Stimulated activated CD8-positive, alpha-beta memory T cell treated with anti-CD3 and anti-CD28 coated beads, Interleukin-7, amount 100 ng/mL, for 4 hours (primary cell): ENCODE results near the gene DSCAML1.

ENCODE experiments used
- DNase-seq, 2 donors: peaks; one replicate each; pipeline ENCODE4 v3.0.0-alpha.2; 2020; ENCODE audit warnings: low read depth in 2 of 2

The DSCAML1 gene

DNA sequence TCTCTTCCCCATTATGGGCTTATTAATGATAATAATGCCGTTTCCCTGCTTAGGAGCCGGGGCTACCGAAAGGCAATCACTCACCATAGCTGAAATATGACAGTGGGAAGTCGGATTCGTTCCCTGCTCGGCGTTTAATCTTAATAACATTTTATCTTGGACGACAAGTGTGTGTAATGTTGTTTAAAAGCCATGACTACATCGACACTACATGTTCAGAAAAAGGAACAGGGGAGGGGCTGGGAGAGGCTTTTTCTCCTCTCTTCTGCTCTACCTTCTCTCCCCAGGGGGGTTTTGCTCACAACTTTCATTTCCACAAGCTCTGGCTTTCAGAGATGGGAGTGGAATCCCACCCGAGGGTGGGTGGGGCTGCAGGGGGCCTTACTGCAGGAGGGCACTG is 105.5 kb downstream of the DSCAML1 start:
- no peak for DNase-seq

DNA sequence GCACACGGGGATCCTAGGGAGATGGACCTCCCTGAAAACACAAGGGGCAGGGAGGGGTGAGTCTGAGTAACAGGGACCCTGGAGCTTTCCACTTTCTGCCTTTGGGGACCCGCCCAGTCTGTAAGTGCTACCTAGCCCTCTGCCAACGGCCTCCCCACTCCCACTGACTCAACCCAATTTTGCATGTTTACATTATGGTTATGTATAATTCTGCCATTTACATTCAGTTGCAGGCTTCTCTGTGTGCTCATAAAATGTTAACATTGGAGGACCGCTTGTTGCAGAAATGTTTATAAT is 105.8 kb downstream of the DSCAML1 start:
- DNase-seq = no peak

- no peak for DNase-seq
Measured at GRCh38 chr11:117690484-117691217, 106.4 kb downstream of the DSCAML1 start.

DNA sequence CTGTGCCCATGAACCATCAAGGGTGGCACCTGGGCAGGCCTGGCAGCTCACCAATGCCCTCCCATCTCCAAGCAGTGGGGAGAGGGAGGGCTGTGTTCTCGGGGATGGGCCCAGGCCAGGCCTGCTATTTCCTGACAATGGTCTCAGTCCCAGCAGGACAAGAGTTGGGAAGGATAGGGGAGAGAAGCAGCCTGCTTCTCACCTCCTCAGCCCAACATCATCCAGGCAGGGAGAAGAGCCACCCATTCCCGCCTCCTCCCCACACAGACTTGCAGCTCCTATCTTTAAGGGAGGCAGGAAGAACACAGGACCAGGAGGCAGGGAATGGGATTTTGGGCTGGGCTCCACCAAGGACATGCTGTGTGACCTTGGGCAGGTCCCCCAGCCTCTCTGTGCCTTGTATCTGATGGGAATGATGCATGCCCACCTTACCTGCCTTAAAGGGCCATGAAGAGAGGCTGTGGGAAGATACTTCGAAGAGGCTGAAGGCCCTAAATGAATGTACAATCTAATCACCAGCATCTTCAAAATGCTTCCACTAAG is 108.7 kb downstream of the DSCAML1 start:
- DNase-seq = no peak

GRCh38 chr11:117687776-117688175 is 109.2 kb downstream of the DSCAML1 start:
- DNase-seq = no peak

GRCh38 chr11:117686711-117687110 is 110.3 kb downstream of the DSCAML1 start:
- DNase-seq = no peak

- DNase-seq = no peak
Measured at GRCh38 chr11:117685566-117685965, 111.5 kb downstream of the DSCAML1 start.

DNA sequence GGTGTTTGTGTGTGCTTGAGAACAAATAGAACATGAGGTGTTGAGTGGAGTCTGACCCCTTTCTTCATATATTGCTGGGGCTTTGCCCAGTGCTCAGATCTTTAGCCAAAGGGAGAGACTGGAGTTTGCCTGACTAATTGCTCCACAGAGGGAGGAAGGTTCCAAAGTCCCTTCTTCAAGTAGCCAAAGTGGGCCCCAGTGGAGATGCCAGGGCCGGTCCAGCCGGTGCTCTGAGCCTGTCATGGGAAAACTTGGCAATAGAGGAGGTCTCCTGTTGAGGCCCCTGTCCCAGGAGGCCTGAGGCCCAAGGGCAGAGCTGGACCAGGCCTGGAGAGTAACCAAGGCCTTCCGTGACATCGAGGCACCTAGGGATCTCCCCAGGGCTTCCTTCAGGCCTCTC is 112.3 kb downstream of the DSCAML1 start:
- no peak for DNase-seq

DNA sequence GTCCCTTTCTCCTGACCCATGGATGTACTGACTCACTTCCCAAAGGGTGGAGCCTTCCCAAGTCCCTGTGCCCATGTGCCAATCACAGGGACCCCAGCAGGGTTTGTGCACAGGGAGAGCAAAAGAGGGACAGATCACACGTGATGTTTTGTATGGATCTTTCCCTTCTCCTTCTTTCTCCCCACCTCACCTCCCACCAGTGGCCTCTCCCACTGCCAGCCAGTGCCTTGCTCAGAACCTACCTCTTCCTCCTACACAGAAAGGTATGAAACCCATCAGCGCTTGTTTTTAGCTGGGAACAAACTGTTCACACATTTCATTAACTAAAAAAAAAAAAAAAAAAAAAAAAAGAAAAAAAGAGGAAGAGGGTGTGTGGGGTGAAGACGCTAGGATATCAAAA is 112.9 kb downstream of the DSCAML1 start:
- no peak for DNase-seq

DNA sequence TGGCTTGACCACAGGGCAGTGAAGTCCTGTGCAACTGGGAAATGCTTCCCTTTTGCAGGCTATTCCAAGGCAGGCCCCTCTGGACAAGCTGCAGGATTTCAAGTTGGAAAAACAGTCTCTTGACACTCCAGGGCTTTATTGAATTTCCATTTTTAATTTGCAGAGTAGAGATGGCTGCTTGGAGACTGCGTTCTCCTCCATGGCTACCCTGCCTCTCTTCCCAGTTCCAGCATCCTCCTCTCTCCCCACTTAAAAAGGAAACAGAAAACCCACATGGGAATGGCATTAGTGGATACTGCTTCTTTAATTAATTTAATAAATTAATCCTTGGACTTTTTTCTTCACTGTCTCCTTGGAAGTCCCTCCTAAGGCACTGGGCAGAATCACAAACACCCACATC is 115.6 kb downstream of the DSCAML1 start:
- no peak for DNase-seq

- no peak for DNase-seq
Measured at GRCh38 chr11:117679461-117679860, 117.6 kb downstream of the DSCAML1 start.

GRCh38 chr11:117678658-117679406 is 118.2 kb downstream of the DSCAML1 start:
- no peak for DNase-seq

- no peak for DNase-seq
Measured at GRCh38 chr11:117677729-117678310, 119.2 kb downstream of the DSCAML1 start.

DNA sequence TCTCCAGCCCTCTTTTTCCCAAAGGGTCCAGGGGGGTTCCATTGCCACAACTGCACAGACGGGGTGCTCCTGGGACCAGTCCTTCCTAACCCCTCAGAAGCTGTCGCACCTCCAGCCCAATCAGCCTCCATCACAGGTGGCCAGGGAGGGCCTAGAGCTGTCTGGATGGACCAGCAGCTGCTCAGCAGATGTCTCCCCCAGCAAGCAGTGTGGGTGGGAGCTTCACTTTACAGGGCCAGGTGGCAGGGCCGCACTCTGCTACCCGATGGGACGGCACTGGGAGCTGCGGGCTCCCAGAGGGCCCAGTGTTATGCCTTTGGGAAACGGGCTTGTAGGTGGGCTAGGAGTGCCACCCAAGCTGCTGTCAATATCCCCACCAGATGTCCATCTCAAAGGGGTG is 120.5 kb downstream of the DSCAML1 start:
- no peak for DNase-seq

DNA sequence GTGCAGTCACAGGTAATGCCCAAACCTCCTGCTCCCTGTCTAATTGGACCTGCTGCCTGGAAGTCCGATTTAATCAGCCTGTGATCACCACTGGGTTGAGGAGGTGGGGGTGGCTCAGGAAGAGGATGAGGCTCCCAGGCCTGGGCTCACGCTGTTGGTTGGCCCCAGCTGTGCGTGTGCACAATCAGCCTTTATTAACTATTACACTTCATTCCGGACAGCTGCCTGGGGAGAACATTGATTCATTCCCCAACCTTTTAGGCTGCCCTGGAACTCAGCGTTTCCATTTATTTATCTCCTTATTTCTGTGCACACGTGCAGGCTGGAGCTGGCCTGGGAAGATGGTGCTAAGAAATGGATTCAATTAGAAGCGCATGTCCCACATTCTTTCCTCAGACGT is 123.4 kb downstream of the DSCAML1 start:
- no peak for DNase-seq

- DNase-seq = no peak
Measured at GRCh38 chr11:117671370-117671769, 125.6 kb downstream of the DSCAML1 start.

DNA sequence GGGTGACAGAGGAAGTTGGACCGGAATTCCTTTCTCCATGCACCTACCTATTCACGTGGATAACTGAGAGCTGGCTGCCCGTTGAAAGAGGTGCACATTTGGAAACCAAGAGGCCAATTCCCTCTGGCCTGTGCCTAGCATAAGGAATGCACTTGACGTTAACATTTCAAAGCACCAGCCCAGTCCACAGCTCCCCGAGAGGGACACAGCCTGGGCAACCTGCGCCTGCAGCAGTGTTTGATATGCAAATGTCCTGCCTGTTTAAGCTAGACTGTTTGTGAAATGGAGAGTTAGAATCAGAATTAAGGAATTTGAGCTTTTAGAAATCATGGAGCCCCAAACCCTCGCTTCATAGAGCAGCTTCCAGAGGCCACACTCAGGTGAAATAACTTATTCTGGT is 126.1 kb downstream of the DSCAML1 start:
- no peak for DNase-seq

DNA sequence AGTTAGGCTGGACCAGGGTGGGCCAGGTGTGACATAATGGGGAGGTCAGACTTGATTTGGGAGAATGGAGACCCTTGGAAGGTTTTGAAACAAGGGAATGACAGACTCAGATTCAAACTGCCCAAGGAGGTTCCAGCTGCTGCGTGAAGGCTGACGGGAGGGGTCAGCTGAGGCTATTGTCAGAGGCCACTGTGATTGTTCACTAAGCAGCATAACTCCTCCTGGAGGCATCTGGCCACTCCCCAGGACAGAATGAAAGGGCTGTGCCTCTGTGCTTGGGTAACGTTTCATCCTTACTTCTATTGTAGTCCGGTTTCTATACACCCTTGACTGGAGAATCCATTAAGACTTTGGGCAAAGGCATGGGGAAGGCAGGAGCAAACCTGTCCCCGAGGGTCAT is 126.6 kb downstream of the DSCAML1 start:
- no peak for DNase-seq

- DNase-seq = no peak
Measured at GRCh38 chr11:117669616-117670015, 127.4 kb downstream of the DSCAML1 start.

DNA sequence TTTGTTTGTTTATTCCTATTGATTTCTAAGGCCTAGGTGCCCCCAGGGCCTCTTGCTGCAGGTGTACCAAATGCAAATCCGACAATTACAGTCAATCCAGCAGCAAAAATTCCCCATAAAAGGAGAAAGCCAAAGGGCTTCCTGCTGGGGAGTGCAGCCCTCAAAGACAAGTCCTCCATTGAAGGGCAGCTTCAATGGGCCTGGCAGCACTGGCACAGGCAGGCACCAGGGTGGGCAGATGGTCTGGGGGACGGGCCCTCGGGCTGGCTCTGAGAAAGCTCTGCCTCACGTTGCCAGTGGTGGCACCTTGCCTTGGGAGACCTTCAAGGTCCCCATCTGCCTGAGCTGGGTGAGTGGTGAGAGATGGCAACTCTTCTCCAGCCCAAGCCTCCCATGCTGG is 128.0 kb downstream of the DSCAML1 start:
- DNase-seq = no peak

- DNase-seq = no peak
Measured at GRCh38 chr11:117668321-117668751, 128.7 kb downstream of the DSCAML1 start.

DNA sequence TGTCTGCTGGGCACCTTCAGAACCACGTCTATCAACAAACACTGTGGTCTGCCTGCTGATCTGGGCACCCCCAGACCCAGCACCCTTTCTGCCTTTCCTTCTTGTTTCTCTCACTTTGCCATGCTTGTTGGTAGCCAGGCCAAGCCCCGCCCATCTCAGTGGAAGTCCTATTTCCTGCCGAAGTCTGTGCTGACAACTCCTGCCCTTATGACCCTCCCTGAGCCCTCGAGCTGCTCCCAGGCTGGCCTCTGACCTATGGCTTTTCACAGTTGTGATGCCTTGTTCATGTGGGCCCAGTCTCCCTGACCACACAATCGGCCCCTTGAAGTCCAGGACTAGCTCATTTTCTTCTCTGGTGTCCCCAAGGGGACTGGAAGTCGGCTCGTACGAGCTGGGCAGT is 132.1 kb downstream of the DSCAML1 start:
- no peak for DNase-seq

GRCh38 chr11:117663821-117664220 is 133.2 kb downstream of the DSCAML1 start:
- DNase-seq = no peak
